ENCODE results near the gene MED1. TPM values are rescaled to one million over a fixed set of nuclear protein-coding genes. Genes with fewer than 3 reads are reported as not detected.

MED1 gene
- total RNA-seq, 1 experiment from 2014 or later: 41.5 TPM

GRCh38 chr17:39462631-39463375, 11.7 kb upstream of the MED1 start:
- H3K4me1 ChIP-seq (ENCODE audit: insufficient read depth, low read length, poor library complexity, severe bottlenecking): no peaks in the 10 kb centered on the region
- intact Hi-C loops (cut with micrococcal nuclease; ENCODE audit: unreplicated experiment): no loop called here
- ChIA-PET POLR2A (ENCODE audit: low non-redundant PET) (interaction anchor here (0.6 kb wide), 1 partner anchor 12 kb away, joined by 3 read pairs; the partner anchor contains the start of gene MED1), CTCF (no interaction called here)
- no peaks in the 10 kb centered on the region for H3K9me3 ChIP-seq (ENCODE audit: low read depth, low read length, poor library complexity, severe bottlenecking)
- H3K36me3 ChIP-seq (ENCODE audit: insufficient read depth, low read length, poor library complexity, severe bottlenecking): no peaks in the 10 kb centered on the region
- H3K27ac ChIP-seq (ENCODE audit: low read depth, low read length, poor library complexity, severe bottlenecking): no peak overlapping the region
- TF ChIP-seq EZH2 (IDR thresholded peaks at IDR 0.05; ENCODE audit: borderline replicate concordance, low read depth, low read length, poor library complexity, severe bottlenecking) (no peak), CTCF (conservative IDR thresholded peaks at IDR 0.05; ENCODE audit: low read depth, low read length) (no peak)
- TSS peak; percentile 66 for BruUV-seq (replicated peaks)
- peak overlapping the region; percentile 75 for H3K4me3 ChIP-seq (ENCODE audit: low read depth, low read length, poor library complexity, severe bottlenecking)
- DNase-seq (ENCODE audit: low spot score): no peak
- H3K27me3 ChIP-seq (replicated peaks; ENCODE audit: insufficient read depth, low read depth, low read length, poor library complexity): no peaks in the 10 kb centered on the region

- Histone ChIP-seq H3K36me3 (ENCODE audit: insufficient read depth, low read length, poor library complexity, severe bottlenecking) (no peaks in the 10 kb centered on the region), H3K4me1 (ENCODE audit: insufficient read depth, low read length, poor library complexity, severe bottlenecking) (no peaks in the 10 kb centered on the region), H3K27me3 (replicated peaks; ENCODE audit: insufficient read depth, low read depth, low read length, poor library complexity) (no peaks in the 10 kb centered on the region), H3K9me3 (ENCODE audit: low read depth, low read length, poor library complexity, severe bottlenecking) (no peaks in the 10 kb centered on the region), H3K4me3 (ENCODE audit: low read depth, low read length, poor library complexity, severe bottlenecking) (peak overlapping the region; percentile 75), H3K27ac (ENCODE audit: low read depth, low read length, poor library complexity, severe bottlenecking) (peak overlapping the region; percentile 94)
- ChIA-PET POLR2A (ENCODE audit: low non-redundant PET) (interaction anchor here (0.6 kb wide), 1 partner anchor 11 kb away, joined by 3 read pairs; the partner anchor contains the start of gene MED1), CTCF (no interaction called here)
- DNase-seq (ENCODE audit: low spot score): no peak
- TF ChIP-seq CTCF (conservative IDR thresholded peaks at IDR 0.05; ENCODE audit: low read depth, low read length) (no peak), EZH2 (IDR thresholded peaks at IDR 0.05; ENCODE audit: borderline replicate concordance, low read depth, low read length, poor library complexity, severe bottlenecking) (no peak)
- BruUV-seq (replicated peaks): no TSS peak
- intact Hi-C loops (cut with micrococcal nuclease; ENCODE audit: unreplicated experiment): no loop called here
These were observed 11.0 kb upstream of the MED1 start for GRCh38 chr17:39461926-39462569.

- no TSS peak for BruUV-seq (replicated peaks)
- no peaks in the 10 kb centered on the region for H3K9me3 ChIP-seq (ENCODE audit: low read depth, low read length, poor library complexity, severe bottlenecking)
- intact Hi-C loops (cut with micrococcal nuclease; ENCODE audit: unreplicated experiment): no loop called here
These were observed 10.3 kb upstream of the MED1 start, which contains the start of gene CDK12 for GRCh38 chr17:39461113-39461925. CDK12 (plus strand) TSS chr17:39461486; CDS start chr17:39462072, 586 bp downstream.

More at GRCh38 chr17:39461113-39461925, 10.3 kb upstream of the MED1 start, which contains the start of gene CDK12:
- POLR2A ChIA-PET (ENCODE audit: low non-redundant PET): interaction anchor here (0.6 to 0.9 kb wide), 3 partner anchors 10 to 387 kb away, joined by 3 to 14 read pairs (median 5); partner anchors contain the start of gene MED1
- Histone ChIP-seq H3K27me3 (replicated peaks; ENCODE audit: insufficient read depth, low read depth, low read length, poor library complexity) (no peaks in the 10 kb centered on the region), H3K27ac (ENCODE audit: low read depth, low read length, poor library complexity, severe bottlenecking) (peak within 1 kb of the TSS; percentile 94), H3K4me1 (ENCODE audit: insufficient read depth, low read length, poor library complexity, severe bottlenecking) (no peaks in the 10 kb centered on the region), H3K4me3 (ENCODE audit: low read depth, low read length, poor library complexity, severe bottlenecking) (peak within 1 kb of the TSS; percentile 75), H3K36me3 (ENCODE audit: insufficient read depth, low read length, poor library complexity, severe bottlenecking) (no peaks in the 10 kb centered on the region)
- CTCF ChIA-PET: no interaction called here
- TF ChIP-seq EZH2 (IDR thresholded peaks at IDR 0.05; ENCODE audit: borderline replicate concordance, low read depth, low read length, poor library complexity, severe bottlenecking) (no peak), CTCF (conservative IDR thresholded peaks at IDR 0.05; ENCODE audit: low read depth, low read length) (no peak)
- DNase-seq (ENCODE audit: low spot score): peak; percentile 96
